Measurements from ENCODE around the gene LIN52. TPM values are rescaled to one million over a fixed set of nuclear protein-coding genes. Genes with fewer than 3 reads are reported as not detected.

The LIN52 gene
- total and polyA plus RNA-seq, 2 of the 8 experiments (the other 6 are each of a cell fraction or from before 2014, with no cell fraction given), result 6.8 to 11.6 TPM

DNA sequence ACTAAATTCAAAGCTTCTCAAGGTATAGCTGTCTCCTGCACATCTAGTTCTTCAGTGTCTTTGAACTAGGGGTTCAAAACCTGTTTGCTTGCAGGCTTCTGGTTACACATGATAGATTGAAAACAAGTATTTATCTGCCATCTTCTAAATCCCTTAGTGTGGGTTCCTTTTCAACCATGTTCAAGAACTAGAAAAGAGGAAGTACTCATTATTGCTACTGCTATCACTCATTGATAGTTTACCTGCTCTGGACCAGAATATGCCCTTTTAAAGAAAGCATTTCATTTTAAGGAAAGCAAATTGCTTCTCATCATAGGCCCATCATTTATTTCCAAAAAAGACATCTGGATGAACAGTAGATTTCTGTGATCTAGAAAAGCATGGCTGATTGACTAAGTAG is 117.4 kb downstream of the LIN52 start:
- CTCF ChIA-PET (ENCODE audit: partially characterized antibody), result interaction anchor here (1.1 to 3.0 kb wide), 4 partner anchors 10 to 55 kb away, joined by 3 to 12 read pairs (median 10); no protein-coding TSS in a partner anchor
- no peak for FAIRE-seq

More for the DNA sequence above, 117.4 kb downstream of the LIN52 start:
- Histone ChIP-seq H4K5ac (ENCODE audit: insufficient read length, low read depth, low read length) (no peak overlapping the region), H3K14ac (ENCODE audit: insufficient read length) (no peak overlapping the region), H4K91ac (replicated peaks; ENCODE audit: insufficient read length, low read length) (no peak overlapping the region), H3K79me1 (ENCODE audit: low read depth, low read length) (no peaks in the 10 kb centered on the region), H3K23ac (ENCODE audit: insufficient read length) (no peak overlapping the region), H3K18ac (ENCODE audit: extremely low read depth, low read length) (no peak overlapping the region), H3K9ac (replicated peaks in 1 of 4; ENCODE audit: extremely low read depth in 1 of 4, low read depth in 3 of 4, low read length in 3 of 4) (no peak overlapping the region), H2BK12ac (ENCODE audit: low read depth, low read length) (no peak overlapping the region), H2BK15ac (ENCODE audit: low read length) (no peak overlapping the region), H2BK20ac (ENCODE audit: low read length) (no peak overlapping the region), H3K36me3 (ENCODE audit: control insufficient read depth in 2 of 4, insufficient read depth in 4 of 4, low read length in 3 of 4) (peaks cover 3 to 15% (median 7%) of the 10 kb centered on the region in 4 experiments; a peak in 5 of 8 replicates), H3K27ac (ENCODE audit: low read depth, low read length) (no peak overlapping the region), H3K4ac (replicated peaks; ENCODE audit: insufficient read length, low read depth, low read length) (no peak overlapping the region), H2AFZ (ENCODE audit: low read length) (no peak overlapping the region), H3K4me3 (ENCODE audit: extremely low read depth in 1 of 4, insufficient read depth in 2 of 4, low read depth in 3 of 4, low read length in 4 of 4) (no peak overlapping the region), H2BK120ac (replicated peaks; ENCODE audit: low read depth, low read length) (no peak overlapping the region), H3K79me2 (ENCODE audit: control insufficient read depth in 1 of 2, insufficient read depth in 2 of 2, low read length in 2 of 2) (no peaks in the 10 kb centered on the region), H3K23me2 (ENCODE audit: low read depth, low read length) (no peaks in the 10 kb centered on the region), H3K4me2 (ENCODE audit: insufficient read depth in 1 of 2, low read depth in 2 of 2, low read length in 2 of 2) (no peak overlapping the region), H4K20me1 (replicated peaks in 1 of 2; ENCODE audit: control insufficient read depth in 1 of 2, insufficient read depth in 2 of 2, low read length in 2 of 2) (no peaks in the 10 kb centered on the region), H3K56ac (replicated peaks; ENCODE audit: insufficient read length, low read depth, low read length) (no peak overlapping the region), H3K27me3 (replicated peaks in 1 of 4; ENCODE audit: control insufficient read depth in 3 of 4, extremely low read depth in 1 of 4, insufficient read depth in 3 of 4, low read length in 3 of 4) (no peaks in the 10 kb centered on the region), H3K9me3 (ENCODE audit: insufficient read depth in 2 of 2, low read depth in 1 of 2, low read length in 1 of 2) (no peaks in the 10 kb centered on the region), H3K4me1 (replicated peaks in 1 of 4; ENCODE audit: control insufficient read depth in 3 of 4, insufficient read depth in 4 of 4, low read length in 3 of 4) (peaks cover 0 to 2% (median 0%) of the 10 kb centered on the region in 4 experiments; a peak in 1 of 7 replicates), H4K8ac (ENCODE audit: extremely low read depth, insufficient read depth, low read length) (no peak overlapping the region), H2BK5ac (ENCODE audit: low read depth, low read length) (no peak overlapping the region), H2AK5ac (ENCODE audit: low read depth, low read length) (no peak overlapping the region)
- POLR2A ChIA-PET (ENCODE audit: partially characterized antibody), result no interaction called here
- TF ChIP-seq GTF2F1 (IDR thresholded peaks at IDR 0.05; ENCODE audit: borderline replicate concordance, low read depth, low read length) (no peak), SP2 (IDR thresholded peaks at IDR 0.05; ENCODE audit: low read length) (no peak), CEBPB (IDR thresholded peaks at IDR 0.05; ENCODE audit: low read depth, low read length) (no peak), EGR1 (IDR thresholded peaks at IDR 0.05; ENCODE audit: borderline replicate concordance, low read depth, low read length) (no peak)
- TF ChIP-seq, protein P1, sequence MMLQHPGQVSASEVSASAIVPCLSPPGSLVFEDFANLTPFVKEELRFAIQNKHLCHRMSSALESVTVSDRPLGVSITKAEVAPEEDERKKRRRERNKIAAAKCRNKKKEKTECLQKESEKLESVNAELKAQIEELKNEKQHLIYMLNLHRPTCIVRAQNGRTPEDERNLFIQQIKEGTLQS (IDR thresholded peaks at IDR 0.05; ENCODE audit: insufficient read depth, low read depth, low read length), result no peak
- TF ChIP-seq, protein P2, sequence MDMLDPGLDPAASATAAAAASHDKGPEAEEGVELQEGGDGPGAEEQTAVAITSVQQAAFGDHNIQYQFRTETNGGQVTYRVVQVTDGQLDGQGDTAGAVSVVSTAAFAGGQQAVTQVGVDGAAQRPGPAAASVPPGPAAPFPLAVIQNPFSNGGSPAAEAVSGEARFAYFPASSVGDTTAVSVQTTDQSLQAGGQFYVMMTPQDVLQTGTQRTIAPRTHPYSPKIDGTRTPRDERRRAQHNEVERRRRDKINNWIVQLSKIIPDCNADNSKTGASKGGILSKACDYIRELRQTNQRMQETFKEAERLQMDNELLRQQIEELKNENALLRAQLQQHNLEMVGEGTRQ (IDR thresholded peaks at IDR 0.05; ENCODE audit: low read length), result no peak
- no peak for DNase-seq (ENCODE audit: low read depth in 1 of 2, low spot score in 2 of 2)

All from H1 (cell line).